ENCODE results near the gene B4GALT6. TPM values are rescaled to one million over a fixed set of nuclear protein-coding genes. Genes with fewer than 3 reads are reported as not detected.

Gene B4GALT6
- total RNA-seq, 4 donors from 2014 or later = 5.0 to 20.7 (median 6.0) TPM

- no peak for TF ChIP-seq POLR2A (IDR thresholded peaks at IDR 0.05)
- TF ChIP-seq CTCF (IDR thresholded peaks at IDR 0.05) = peak in 4 of 6 experiments; percentile 10 to 64 (median 58)
- no peaks in the 10 kb centered on the region for H3K36me3 ChIP-seq
- H3K4me1 ChIP-seq = no peaks in the 10 kb centered on the region
- DNase-seq = peak in 2 of 3 donors; percentile 53 to 66
- H3K27me3 ChIP-seq = no peaks in the 10 kb centered on the region
- no peaks in the 10 kb centered on the region for H3K9me3 ChIP-seq
- H3K4me3 ChIP-seq = no peak overlapping the region
- no peak overlapping the region for H3K27ac ChIP-seq
These were observed 73.8 kb downstream of the B4GALT6 start for GRCh38 chr18:31610286-31611205.

- H3K27ac ChIP-seq = no peak overlapping the region
- DNase-seq = no peak
- no peaks in the 10 kb centered on the region for H3K9me3 ChIP-seq
- H3K4me3 ChIP-seq = no peak overlapping the region
- no peaks in the 10 kb centered on the region for H3K27me3 ChIP-seq
- H3K36me3 ChIP-seq = no peaks in the 10 kb centered on the region
- no peaks in the 10 kb centered on the region for H3K4me1 ChIP-seq
- TF ChIP-seq CTCF (IDR thresholded peaks at IDR 0.05) = no peak
- no peak for TF ChIP-seq POLR2A (IDR thresholded peaks at IDR 0.05)
These were observed 74.5 kb downstream of the B4GALT6 start for GRCh38 chr18:31609886-31610285.

GRCh38 chr18:31607384-31607783 is 77.0 kb downstream of the B4GALT6 start:
- Histone ChIP-seq H3K4me3 (no peak overlapping the region), H3K4me1 (no peaks in the 10 kb centered on the region), H3K27ac (no peak overlapping the region), H3K36me3 (no peaks in the 10 kb centered on the region), H3K9me3 (no peaks in the 10 kb centered on the region), H3K27me3 (no peaks in the 10 kb centered on the region)
- no peak for DNase-seq
- TF ChIP-seq CTCF (IDR thresholded peaks at IDR 0.05) (no peak), POLR2A (IDR thresholded peaks at IDR 0.05) (no peak)

- Histone ChIP-seq H3K36me3 (no peaks in the 10 kb centered on the region), H3K9me3 (no peaks in the 10 kb centered on the region), H3K27me3 (no peaks in the 10 kb centered on the region), H3K27ac (no peak overlapping the region), H3K4me1 (no peaks in the 10 kb centered on the region), H3K4me3 (no peak overlapping the region)
- DNase-seq = no peak
- TF ChIP-seq CTCF (IDR thresholded peaks at IDR 0.05) (no peak), POLR2A (IDR thresholded peaks at IDR 0.05) (no peak)
These were observed 78.1 kb downstream of the B4GALT6 start for GRCh38 chr18:31606265-31606664.

DNA sequence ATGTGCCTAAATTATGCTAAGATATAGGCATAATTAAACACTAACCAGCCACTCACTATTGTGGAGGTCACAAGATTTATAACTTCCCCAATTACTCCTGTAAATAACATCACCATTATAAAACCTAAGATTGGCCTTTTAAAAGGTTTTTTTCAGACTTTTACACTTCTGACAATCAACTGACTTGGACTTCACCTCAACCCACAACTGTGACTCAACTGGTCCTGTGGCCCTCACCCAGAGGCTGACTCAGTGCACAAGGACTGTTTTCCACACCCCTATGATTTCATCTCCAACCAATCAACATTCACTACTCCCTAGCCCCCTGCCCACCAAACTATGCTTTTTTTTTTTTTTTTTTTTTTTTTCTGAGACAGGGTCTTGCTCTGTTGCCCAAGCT is 81.1 kb downstream of the B4GALT6 start:
- H3K36me3 ChIP-seq = no peaks in the 10 kb centered on the region
- H3K27ac ChIP-seq = no peak overlapping the region
- H3K27me3 ChIP-seq = no peaks in the 10 kb centered on the region
- H3K4me1 ChIP-seq = no peaks in the 10 kb centered on the region
- H3K4me3 ChIP-seq = no peak overlapping the region
- no peak for DNase-seq
- TF ChIP-seq POLR2A (IDR thresholded peaks at IDR 0.05) = no peak
- no peak for TF ChIP-seq CTCF (IDR thresholded peaks at IDR 0.05)
- H3K9me3 ChIP-seq = no peaks in the 10 kb centered on the region
